H9 (cell line): ENCODE results near the gene SPATA46. TPM values are rescaled to one million over a fixed set of nuclear protein-coding genes. Genes with fewer than 3 reads are reported as not detected.

Experiments used
- DNase-seq: peaks from one replicate; pipeline ENCODE4 v3.0.0-alpha.2; 2017
- H2AFZ ChIP-seq: one replicate; pipeline ENCODE4 v1.6.1; 2013; ENCODE audit warnings: mild to moderate bottlenecking, low read length, control low read depth, moderate library complexity
- H2AK5ac ChIP-seq: 2 replicates; pipeline ENCODE4 v1.6.1; 2013; ENCODE audit warnings: low read length, control low read depth, mixed read lengths; ENCODE audit not compliant: insufficient read length
- H2BK120ac ChIP-seq: one replicate; pipeline ENCODE4 v1.6.1; 2013; ENCODE audit warnings: low read depth, mild to moderate bottlenecking, low read length, control low read depth, inconsistent platforms; ENCODE audit not compliant: poor library complexity, severe bottlenecking
- H2BK12ac ChIP-seq: 2 replicates; pipeline ENCODE4 v1.6.1; 2013; ENCODE audit warnings: low read length, control low read depth, mixed read lengths, low read depth; ENCODE audit not compliant: insufficient read length
- H2BK15ac ChIP-seq: 2 replicates; pipeline ENCODE4 v1.6.1; 2013; ENCODE audit warnings: low read depth, low read length, control low read depth
- H2BK20ac ChIP-seq: one replicate; pipeline ENCODE4 v1.6.1; 2013; ENCODE audit warnings: low read depth, mild to moderate bottlenecking, low read length, control low read depth, inconsistent platforms; ENCODE audit not compliant: poor library complexity, severe bottlenecking
- H2BK5ac ChIP-seq: 2 replicates; pipeline ENCODE4 v1.6.1; 2013; ENCODE audit warnings: low read length, control low read depth, mixed read lengths; ENCODE audit not compliant: insufficient read length
- H3K14ac ChIP-seq: 2 replicates; pipeline ENCODE4 v1.6.1; 2013; ENCODE audit warnings: low read length, control low read depth; ENCODE audit not compliant: insufficient read depth
- H3K18ac ChIP-seq: 2 replicates; pipeline ENCODE4 v1.6.1; 2013; ENCODE audit warnings: low read depth, mild to moderate bottlenecking, mixed read lengths, low read length, control low read depth; ENCODE audit not compliant: insufficient read length
- H3K23ac ChIP-seq: 2 replicates; pipeline ENCODE4 v1.6.1; 2013; ENCODE audit warnings: low read length, control low read depth, mixed read lengths, low read depth; ENCODE audit not compliant: insufficient read length
- H3K23me2 ChIP-seq: 2 replicates; pipeline ENCODE4 v1.6.1; 2013; ENCODE audit warnings: low read depth, mild to moderate bottlenecking, mixed read lengths, low read length, control low read depth; ENCODE audit not compliant: insufficient read length, poor library complexity, severe bottlenecking
- H3K27ac ChIP-seq: 2 replicates; pipeline ENCODE4 v1.5.1; 2013; ENCODE audit warnings: low read length, control low read depth, mixed read lengths, low read depth; ENCODE audit not compliant: insufficient read length
- H3K27me3 ChIP-seq: 2 replicates; pipeline ENCODE4 v1.6.1; 2013; ENCODE audit warnings: low read length, control low read depth, inconsistent platforms; ENCODE audit not compliant: insufficient read depth
- H3K4ac ChIP-seq: 2 replicates; pipeline ENCODE4 v1.6.1; 2013; ENCODE audit warnings: low read depth, mild to moderate bottlenecking, control low read depth, inconsistent platforms, low read length, moderate library complexity
- H3K4me1 ChIP-seq: 2 replicates; pipeline ENCODE4 v1.6.1; 2013; ENCODE audit warnings: low read length, control low read depth, inconsistent platforms; ENCODE audit not compliant: insufficient read depth
- H3K4me2 ChIP-seq: 2 replicates; pipeline ENCODE4 v1.6.1; 2013; ENCODE audit warnings: low read length, control low read depth, mixed read lengths; ENCODE audit not compliant: insufficient read length, insufficient read depth
- H3K56ac ChIP-seq: 2 replicates; pipeline ENCODE4 v1.6.1; 2013; ENCODE audit warnings: low read depth, mild to moderate bottlenecking, mixed read lengths, low read length, control low read depth; ENCODE audit not compliant: insufficient read length
- H3K79me1 ChIP-seq: 2 replicates; pipeline ENCODE4 v1.6.1; 2013; ENCODE audit warnings: low read depth, mild to moderate bottlenecking, moderate library complexity, low read length, control low read depth, inconsistent platforms; ENCODE audit not compliant: insufficient read depth, poor library complexity, severe bottlenecking
- H3K79me2 ChIP-seq: 2 replicates; pipeline ENCODE4 v1.6.1; 2013; ENCODE audit warnings: low read length, control low read depth, inconsistent platforms; ENCODE audit not compliant: insufficient read depth
- H3K9ac ChIP-seq: 2 replicates; pipeline ENCODE4 v1.6.1; 2013; ENCODE audit warnings: low read length, control low read depth, mixed read lengths; ENCODE audit not compliant: insufficient read length; ENCODE audit errors: extremely low read depth
- H3K9me3 ChIP-seq: one replicate; pipeline ENCODE4 v1.6.1; 2013; ENCODE audit warnings: low read depth, low read length, inconsistent platforms; ENCODE audit not compliant: control insufficient read depth
- H3T11ph ChIP-seq: one replicate; pipeline ENCODE4 v1.6.1; 2013; ENCODE audit warnings: mild to moderate bottlenecking, low read length, control low read depth, inconsistent platforms
- H4K20me1 ChIP-seq: one replicate; pipeline ENCODE4 v1.6.1; 2013; ENCODE audit not compliant: control insufficient read depth, insufficient read length, insufficient read depth
- H4K5ac ChIP-seq: 2 replicates; pipeline ENCODE4 v1.6.1; 2013; ENCODE audit warnings: low read depth, mild to moderate bottlenecking, mixed read lengths, low read length, control low read depth; ENCODE audit not compliant: insufficient read length
- H4K8ac ChIP-seq: replicated peaks from 2 replicates; pipeline ENCODE4 v1.6.1; 2013; ENCODE audit warnings: low read length, control low read depth, mixed read lengths, low read depth; ENCODE audit not compliant: insufficient read length
- H4K91ac ChIP-seq: 2 replicates; pipeline ENCODE4 v1.6.1; 2013; ENCODE audit warnings: low read depth, mild to moderate bottlenecking, moderate library complexity, mixed read lengths, low read length, control low read depth; ENCODE audit not compliant: insufficient read length
- H3K27ac Mint-ChIP-seq, 3 experiments: 2 replicates in 2 of 3; 3 replicates in 1 of 3; pipeline ENCODE4 v1.8.0; 2020 to 2021; ENCODE audit warnings: mixed read lengths in 3 of 3, mild to moderate bottlenecking in 1 of 3, moderate library complexity in 1 of 3
- H3K27me3 Mint-ChIP-seq: 2 replicates; pipeline ENCODE4 v1.8.0; 2021; ENCODE audit warnings: low read depth, mild to moderate bottlenecking, moderate library complexity, mixed read lengths
- H3K36me3 Mint-ChIP-seq, 3 experiments: 2 replicates in 2 of 3; 3 replicates in 1 of 3; pipeline ENCODE4 v1.8.0; 2020 to 2021; ENCODE audit warnings: low read depth in 3 of 3, mixed read lengths in 3 of 3; ENCODE audit not compliant: insufficient read depth in 1 of 3
- H3K4me1 Mint-ChIP-seq, 2 experiments: 2 replicates each; pipeline ENCODE4 v1.8.0; 2020; ENCODE audit warnings: mixed read lengths in 2 of 2
- H3K4me3 Mint-ChIP-seq, 2 experiments: 2 replicates in 1 of 2; 3 replicates in 1 of 2; pipeline ENCODE4 v1.8.0; 2020 to 2021; ENCODE audit warnings: mild to moderate bottlenecking in 2 of 2, mixed read lengths in 2 of 2, moderate library complexity in 1 of 2
- H3K9me3 Mint-ChIP-seq, 2 experiments: 2 replicates in 1 of 2; 3 replicates in 1 of 2; pipeline ENCODE4 v1.8.0; 2020; ENCODE audit warnings: mild to moderate bottlenecking in 2 of 2, mixed read lengths in 2 of 2, moderate library complexity in 1 of 2
- WGBS: extraction: QIAGEN DNeasy Blood & Tissue Kit; methylation state at CpG from one replicate; pipeline ENCODE4 v1.1.7; 2013; ENCODE audit warnings: missing lambda C conversion rate, low lambda C conversion rate, mixed read lengths; ENCODE audit not compliant: insufficient read length; ENCODE audit errors: extremely low coverage; 5-methylcytosine and 5-hydroxymethylcytosine counted together
- total RNA-seq: library from RNA; stranded (reverse); gene quantifications from 2 replicates; pipeline ENCODE4 v1.2.1, GENCODE V29; 2021
- TF ChIP-seq, protein P1 (sequence below): fragments of 200-600 bp; sonication (generic); conservative IDR thresholded peaks from 3 replicates; pipeline ENCODE4 v1.8.0; 2021; ENCODE audit warnings: antibody characterized with exemption, mild to moderate bottlenecking

Gene SPATA46
- total RNA-seq, 1 experiment from 2014 or later = not detected

GRCh38 chr1:162373072-162373427 is 3.6 kb downstream of the SPATA46 start:
- no peak overlapping the region for H3K56ac ChIP-seq
- no peak overlapping the region for H3K27ac ChIP-seq
- no peak overlapping the region for H3K4me3 Mint-ChIP-seq

More at GRCh38 chr1:162373072-162373427, 3.6 kb downstream of the SPATA46 start:
- H4K8ac ChIP-seq = no peak overlapping the region
- H3K27me3 Mint-ChIP-seq = no peaks in the 10 kb centered on the region
- no CpG with 5 or more reads among the region's 1 CpG for WGBS
- no peaks in the 10 kb centered on the region for H4K20me1 ChIP-seq
- no peak overlapping the region for H3K9ac ChIP-seq
- H3K23me2 ChIP-seq = no peaks in the 10 kb centered on the region
- H2AFZ ChIP-seq = no peak overlapping the region
- H3K4me1 ChIP-seq = no peaks in the 10 kb centered on the region
- no peak overlapping the region for H4K91ac ChIP-seq
- TF ChIP-seq, protein P1, sequence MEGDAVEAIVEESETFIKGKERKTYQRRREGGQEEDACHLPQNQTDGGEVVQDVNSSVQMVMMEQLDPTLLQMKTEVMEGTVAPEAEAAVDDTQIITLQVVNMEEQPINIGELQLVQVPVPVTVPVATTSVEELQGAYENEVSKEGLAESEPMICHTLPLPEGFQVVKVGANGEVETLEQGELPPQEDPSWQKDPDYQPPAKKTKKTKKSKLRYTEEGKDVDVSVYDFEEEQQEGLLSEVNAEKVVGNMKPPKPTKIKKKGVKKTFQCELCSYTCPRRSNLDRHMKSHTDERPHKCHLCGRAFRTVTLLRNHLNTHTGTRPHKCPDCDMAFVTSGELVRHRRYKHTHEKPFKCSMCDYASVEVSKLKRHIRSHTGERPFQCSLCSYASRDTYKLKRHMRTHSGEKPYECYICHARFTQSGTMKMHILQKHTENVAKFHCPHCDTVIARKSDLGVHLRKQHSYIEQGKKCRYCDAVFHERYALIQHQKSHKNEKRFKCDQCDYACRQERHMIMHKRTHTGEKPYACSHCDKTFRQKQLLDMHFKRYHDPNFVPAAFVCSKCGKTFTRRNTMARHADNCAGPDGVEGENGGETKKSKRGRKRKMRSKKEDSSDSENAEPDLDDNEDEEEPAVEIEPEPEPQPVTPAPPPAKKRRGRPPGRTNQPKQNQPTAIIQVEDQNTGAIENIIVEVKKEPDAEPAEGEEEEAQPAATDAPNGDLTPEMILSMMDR = no peak
- H2BK5ac ChIP-seq = no peak overlapping the region
- H4K5ac ChIP-seq = no peak overlapping the region
- no peaks in the 10 kb centered on the region for H3K79me1 ChIP-seq
- H2BK15ac ChIP-seq = no peak overlapping the region
- no peaks in the 10 kb centered on the region for H3K27me3 ChIP-seq
- no peak overlapping the region for H2AK5ac ChIP-seq
- H3K9me3 Mint-ChIP-seq = no peaks in the 10 kb centered on the region
- DNase-seq = no peak
- no peak overlapping the region for H2BK12ac ChIP-seq
- H3K14ac ChIP-seq = no peak overlapping the region
- H3T11ph ChIP-seq = no peak overlapping the region
- no peak overlapping the region for H3K18ac ChIP-seq
- H3K4me2 ChIP-seq = no peak overlapping the region
- no peak overlapping the region for H3K23ac ChIP-seq
- no peaks in the 10 kb centered on the region for H3K4me1 Mint-ChIP-seq
- no peak overlapping the region for H3K27ac Mint-ChIP-seq
- H3K4ac ChIP-seq = no peak overlapping the region
- no peak overlapping the region for H2BK20ac ChIP-seq
- peaks cover 0 to 10% (median 2%) of the 10 kb centered on the region in 3 experiments; a peak in 4 of 7 replicates for H3K36me3 Mint-ChIP-seq
- H2BK120ac ChIP-seq = no peak overlapping the region
- H3K79me2 ChIP-seq = no peaks in the 10 kb centered on the region
- no peaks in the 10 kb centered on the region for H3K9me3 ChIP-seq
